Ovary (tissue), 9 donors: ENCODE data around the gene RNF40. TPM values are rescaled to one million over a fixed set of nuclear protein-coding genes. Genes with fewer than 3 reads are reported as not detected.
A peak's percentile ranks its signal among the peaks of the same experiment; 100 is the strongest.

ENCODE experiments used
- DNase-seq, 5 donors: peaks; one replicate each; pipeline ENCODE4 v3.0.0-alpha.2; 2019 to 2020
- H3K27ac ChIP-seq, 2 donors: fragments of 200-600 bp; one replicate each; pipeline versions ENCODE4 v1.5.1 to v1.8.0; 2019 to 2022
- H3K27me3 ChIP-seq: fragments of 200-600 bp; one replicate; pipeline ENCODE4 v1.8.0; 2022
- H3K36me3 ChIP-seq: fragments of 200-600 bp; sonication (generic); one replicate; pipeline ENCODE4 v1.5.1; 2019
- H3K4me1 ChIP-seq: one replicate; pipeline ENCODE4 v1.8.1; 2013; ENCODE audit warnings: mild to moderate bottlenecking, moderate library complexity; ENCODE audit not compliant: insufficient read depth
- H3K4me3 ChIP-seq: fragments of 200-600 bp; sonication (generic); one replicate; pipeline ENCODE4 v1.5.1; 2017
- H3K9me3 ChIP-seq, 2 donors: fragments of 200-600 bp in 1 of 2; sonication (generic) in 1 of 2; one replicate each; pipeline versions ENCODE4 v1.5.1 to v1.8.1; 2013 to 2019; ENCODE audit warnings: mild to moderate bottlenecking in 1 of 2, moderate library complexity in 1 of 2
- EP300 ChIP-seq: sonication (generic); formaldehyde crosslinking; IDR thresholded peaks from one replicate; pipeline ENCODE4 v1.6.1; 2017; ENCODE audit warnings: antibody characterized with exemption
- POLR2A ChIP-seq: fragments of 450-650 bp; IDR thresholded peaks from one replicate; pipeline ENCODE4 v1.6.1; 2017; ENCODE audit warnings: antibody characterized with exemption, mild to moderate bottlenecking, moderate library complexity
- WGBS, 3 donors: extraction: QIAGEN DNeasy Blood & Tissue Kit in 1 of 3; methylation state at CpG; one replicate each; pipeline versions ENCODE4 v1.1.5 to v1.1.7; 2013 to 2017; 5-methylcytosine and 5-hydroxymethylcytosine counted together
- intact Hi-C, 4 donors: fragments of 100-400 bp; cut with DNase I; formaldehyde crosslinking; loops; one replicate each; pipeline versions ENCODE4 v1.11.0 to v1.15.1; 2022 to 2023
- polyA plus RNA-seq, 2 donors: library from polyadenylated mRNA; stranded (reverse); fragments of 200-250 nt in 1 of 2; fragments of 350-450 nt in 1 of 2; fragmentation: Illumina TruSeq in 1 of 2; extraction: RNeasy Lipid Tissue Mini Kit (QIAGEN cat#74804) in 1 of 2; gene quantifications; one replicate each; pipeline ENCODE4 v1.2.3, GENCODE V29; 2013 to 2014
- total RNA-seq, 7 donors: library from RNA; depleted of rRNA in 2 of 7; stranded (reverse); fragments of >200 nt in 2 of 7; fragmentation: NEBNext Ultra II Directional in 3 of 7; extraction: Animal tissue kit (Norgen Biotek cat#: 25700) in 3 of 7; gene quantifications; one replicate each; pipeline versions ENCODE4 v1.1.0 to v1.2.4, GENCODE V29; 2016 to 2023
- TF ChIP-seq, protein P1 (sequence below), 3 donors: fragments of 450-650 bp in 2 of 3; fragments of 200-600 bp in 1 of 3; IDR thresholded peaks; one replicate each; pipeline versions ENCODE4 v1.5.1 to v1.8.0; 2016 to 2022; ENCODE audit warnings: antibody characterized with exemption in 3 of 3, mild to moderate bottlenecking in 1 of 3
- donor health status: DM: no; HTN: no; CAD: no; lungs with moderate emphysema.
- donor health status: DM: no; HTN: no; CAD: no.
- donor health status: Bipolar disorder and iron deficiency.
- donor health status: DM: yes; HTN: yes; CAD: no.
- donor health status: DM: no; HTN: no; CAD: no.
- donor health status: DM: yes; HTN: yes; CAD: no.

Gene RNF40
- total and polyA plus RNA-seq, 9 donors, result 67.2 to 143 (median 94.3) TPM

DNA sequence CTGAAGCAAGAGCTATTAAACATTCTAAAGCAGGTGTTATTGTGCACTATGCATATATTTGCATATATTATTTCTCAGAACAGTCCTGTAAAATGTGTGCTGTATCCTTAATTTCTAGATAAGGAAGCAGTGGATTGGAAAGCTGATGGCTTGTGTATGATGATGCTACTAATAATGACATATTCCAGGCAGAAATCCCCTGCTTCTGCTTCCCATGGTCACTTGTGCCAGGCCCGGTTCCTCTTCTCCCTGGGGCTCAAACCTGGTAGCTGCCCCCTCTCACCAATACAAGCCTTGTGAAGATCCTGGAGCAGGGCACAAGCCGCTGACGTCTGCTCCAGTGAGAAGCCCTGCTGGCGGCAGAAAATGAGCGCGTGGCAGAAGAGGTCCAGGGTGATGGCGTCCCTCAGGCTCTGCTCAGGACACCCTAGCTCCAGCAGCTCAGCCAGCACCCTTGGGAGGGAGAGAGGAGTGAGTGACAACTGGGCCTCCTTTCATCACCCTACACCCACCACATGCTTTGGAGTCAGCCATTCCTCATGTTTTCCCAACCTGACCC, 2.0 kb upstream of the RNF40 start:
- no peak overlapping the region for H3K27ac ChIP-seq
- 79 to 87% (median 79%) methylated on average over 7 of the region's 7 CpGs for WGBS, 3 donors
- intact Hi-C loops, result no loop called here
- H3K4me3 ChIP-seq, result no peak overlapping the region
- H3K36me3 ChIP-seq, result no peaks in the 10 kb centered on the region
- H3K27me3 ChIP-seq, result no peaks in the 10 kb centered on the region
- H3K4me1 ChIP-seq, result peaks cover 6% of the 10 kb centered on the region
- no peaks in the 10 kb centered on the region for H3K9me3 ChIP-seq
- TF ChIP-seq POLR2A (no peak), EP300 (no peak)
- DNase-seq, result peak in 2 of 5 donors; percentile 25 to 37

DNA sequence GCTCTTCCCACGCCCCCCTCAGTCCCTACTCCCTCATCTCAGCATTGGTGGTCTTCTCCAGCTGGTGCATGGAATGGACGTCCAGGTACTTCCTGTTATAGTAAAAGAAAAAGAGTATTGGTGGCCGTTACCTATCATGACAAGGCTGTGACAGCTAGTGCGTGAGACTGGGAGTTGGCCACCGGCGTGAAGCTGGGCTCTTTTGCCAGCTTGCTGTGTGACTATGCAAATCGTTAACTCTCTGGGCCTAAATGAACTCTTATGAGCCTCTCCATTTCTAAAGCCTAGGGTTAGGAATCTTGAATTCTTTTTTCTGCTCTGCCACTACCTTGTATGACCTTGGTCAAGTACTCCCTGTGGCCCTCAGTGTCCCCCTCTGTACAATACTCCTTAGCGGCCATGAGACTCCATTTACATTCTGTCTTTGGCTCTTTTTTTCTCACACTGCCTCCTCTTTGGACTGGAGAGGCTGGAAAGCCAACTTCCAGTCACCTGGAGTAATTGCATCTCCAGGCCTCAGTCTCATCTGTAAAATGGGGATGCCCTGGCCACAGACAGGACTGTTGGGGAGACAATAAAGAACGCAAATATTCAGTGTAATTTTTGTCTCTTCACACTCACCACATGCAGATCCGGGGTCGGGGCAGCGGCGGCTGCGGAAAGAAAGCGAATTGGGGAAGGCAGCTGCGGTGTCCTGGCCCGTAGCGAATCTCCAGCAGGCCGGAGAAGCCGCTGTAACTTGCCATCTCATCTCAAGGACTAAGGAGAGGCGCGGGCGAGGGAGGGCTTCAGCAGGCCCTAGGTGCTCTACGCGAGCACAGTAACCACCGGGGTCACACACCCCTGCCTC, 1.3 kb upstream of the RNF40 start:
- peak in 1 of 5 donors; percentile 21 for DNase-seq
- H3K4me1 ChIP-seq, result peaks cover 6% of the 10 kb centered on the region
- no peaks in the 10 kb centered on the region for H3K36me3 ChIP-seq
- no peak overlapping the region for H3K27ac ChIP-seq
- H3K9me3 ChIP-seq, result no peaks in the 10 kb centered on the region
- TF ChIP-seq EP300 (no peak), POLR2A (no peak)
- TF ChIP-seq, protein P1, sequence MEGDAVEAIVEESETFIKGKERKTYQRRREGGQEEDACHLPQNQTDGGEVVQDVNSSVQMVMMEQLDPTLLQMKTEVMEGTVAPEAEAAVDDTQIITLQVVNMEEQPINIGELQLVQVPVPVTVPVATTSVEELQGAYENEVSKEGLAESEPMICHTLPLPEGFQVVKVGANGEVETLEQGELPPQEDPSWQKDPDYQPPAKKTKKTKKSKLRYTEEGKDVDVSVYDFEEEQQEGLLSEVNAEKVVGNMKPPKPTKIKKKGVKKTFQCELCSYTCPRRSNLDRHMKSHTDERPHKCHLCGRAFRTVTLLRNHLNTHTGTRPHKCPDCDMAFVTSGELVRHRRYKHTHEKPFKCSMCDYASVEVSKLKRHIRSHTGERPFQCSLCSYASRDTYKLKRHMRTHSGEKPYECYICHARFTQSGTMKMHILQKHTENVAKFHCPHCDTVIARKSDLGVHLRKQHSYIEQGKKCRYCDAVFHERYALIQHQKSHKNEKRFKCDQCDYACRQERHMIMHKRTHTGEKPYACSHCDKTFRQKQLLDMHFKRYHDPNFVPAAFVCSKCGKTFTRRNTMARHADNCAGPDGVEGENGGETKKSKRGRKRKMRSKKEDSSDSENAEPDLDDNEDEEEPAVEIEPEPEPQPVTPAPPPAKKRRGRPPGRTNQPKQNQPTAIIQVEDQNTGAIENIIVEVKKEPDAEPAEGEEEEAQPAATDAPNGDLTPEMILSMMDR (IDR thresholded peaks at IDR 0.05), result no peak
- WGBS, 3 donors, result 19 to 27% (median 24%) methylated on average over 23 to 26 of the region's 26 CpGs
- peak overlapping the region; percentile 63 for H3K4me3 ChIP-seq
- intact Hi-C loops, result no loop called here
- H3K27me3 ChIP-seq, result no peaks in the 10 kb centered on the region

DNA sequence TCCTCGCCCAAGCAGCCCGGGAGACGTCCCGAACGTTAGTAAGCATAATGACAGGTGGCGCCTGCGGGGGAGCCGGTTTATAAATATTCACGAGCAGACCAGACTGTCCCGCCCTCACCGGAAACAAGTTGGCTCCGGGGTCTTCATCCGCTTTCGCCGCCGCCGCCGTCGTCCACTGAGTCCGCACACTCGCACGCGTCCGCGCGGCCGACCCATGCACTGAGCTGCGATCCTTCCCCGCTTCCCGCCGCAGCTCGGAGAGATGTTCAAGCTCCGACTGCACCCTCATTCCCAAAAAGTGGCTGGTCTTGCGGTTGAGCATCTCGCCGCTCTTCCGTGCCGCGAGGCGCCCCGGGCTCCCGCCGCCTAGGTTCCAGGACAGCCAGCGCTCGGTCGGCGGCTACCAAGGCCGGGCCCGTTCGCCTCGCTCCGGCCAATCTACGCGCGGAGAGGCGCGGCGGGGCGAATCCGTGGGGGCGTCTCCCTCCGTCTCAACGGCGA, 645 bp upstream of the RNF40 start:
- Histone ChIP-seq H3K36me3 (no peaks in the 10 kb centered on the region), H3K27me3 (no peaks in the 10 kb centered on the region), H3K27ac (peak overlapping the region in 1 of 2 donors; percentile 20), H3K9me3 (no peaks in the 10 kb centered on the region), H3K4me1 (peaks cover 6% of the 10 kb centered on the region), H3K4me3 (peak overlapping the region; percentile 63)
- intact Hi-C loops, result no loop called here
- peak in 4 of 5 donors; percentile 45 to 70 (median 59) for DNase-seq
- TF ChIP-seq, protein P1 (IDR thresholded peaks at IDR 0.05), result no peak
- TF ChIP-seq EP300 (no peak), POLR2A (no peak)
- WGBS, 3 donors, result 0 to 1% (median 0%) methylated on average over 58 to 64 of the region's 64 CpGs

DNA sequence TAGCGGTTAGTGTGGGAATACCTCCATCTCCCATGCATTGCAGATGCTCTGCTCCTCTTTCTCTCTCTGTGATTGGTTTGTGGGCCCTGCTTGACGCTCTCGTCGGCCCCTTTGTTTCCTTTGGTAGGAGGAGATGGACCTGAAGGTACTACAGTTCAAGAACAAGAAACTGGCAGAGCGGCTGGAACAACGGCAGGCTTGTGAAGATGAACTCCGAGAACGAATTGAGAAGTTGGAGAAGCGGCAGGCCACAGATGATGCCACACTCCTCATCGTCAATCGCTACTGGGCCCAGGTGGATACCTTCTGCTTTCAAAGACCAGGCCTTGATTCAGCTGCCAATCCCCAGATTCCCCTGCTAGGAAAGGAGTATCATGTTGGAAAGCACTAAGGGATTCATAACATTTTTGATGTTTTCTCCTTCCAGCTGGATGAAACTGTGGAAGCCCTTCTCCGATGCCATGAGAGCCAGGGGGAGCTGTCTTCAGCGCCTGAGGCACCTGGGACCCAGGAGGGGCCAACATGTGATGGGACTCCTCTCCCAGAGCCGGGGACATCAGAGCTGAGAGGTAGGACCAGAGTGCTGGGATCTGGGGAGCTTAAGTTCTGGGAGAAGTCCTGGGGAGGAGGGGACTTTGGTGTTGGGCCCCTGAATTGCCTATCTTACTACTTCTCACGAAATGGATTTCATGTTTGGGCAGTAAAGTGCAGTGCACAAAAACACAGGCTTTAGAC, 1.0 kb downstream of the RNF40 start:
- DNase-seq, result peak in 2 of 5 donors; percentile 23 to 35
- TF ChIP-seq POLR2A (no peak), EP300 (no peak)
- TF ChIP-seq, protein P1 (IDR thresholded peaks at IDR 0.05), result no peak
- intact Hi-C loops, result loop anchor here in 1 of 4 donors (1.0 kb wide), 1 partner anchor 20 kb away; no protein-coding TSS in a partner anchor

More for the DNA sequence above, 1.0 kb downstream of the RNF40 start:
- no peaks in the 10 kb centered on the region for H3K27me3 ChIP-seq
- peak overlapping the region; percentile 63 for H3K4me3 ChIP-seq
- 50 to 58% (median 54%) methylated on average over 15 of the region's 15 CpGs for WGBS, 3 donors
- H3K4me1 ChIP-seq, result peaks cover 6% of the 10 kb centered on the region
- H3K9me3 ChIP-seq, result no peaks in the 10 kb centered on the region
- H3K27ac ChIP-seq, result no peak overlapping the region
- no peaks in the 10 kb centered on the region for H3K36me3 ChIP-seq
